NB4 (cell line): ENCODE data around the gene UPF1.

Experiments used
- MYC ChIP-seq: IDR thresholded peaks from 2 replicates; pipeline ENCODE4 v1.6.1; 2011; ENCODE audit warnings: low read depth, low read length
- POLR2A ChIP-seq: IDR thresholded peaks from 2 replicates; pipeline ENCODE4 v1.6.1; 2011; ENCODE audit warnings: mild to moderate bottlenecking; ENCODE audit not compliant: insufficient read length; ENCODE audit errors: extremely low read depth
- TF ChIP-seq, protein P1 (sequence below): IDR thresholded peaks from one replicate; pipeline ENCODE4 v1.5.1; 2012; ENCODE audit warnings: low read depth, low read length
- TF ChIP-seq, protein P2 (sequence below): IDR thresholded peaks from 2 replicates; pipeline ENCODE4 v1.6.1; 2011; ENCODE audit warnings: low read depth, low read length

DNA sequence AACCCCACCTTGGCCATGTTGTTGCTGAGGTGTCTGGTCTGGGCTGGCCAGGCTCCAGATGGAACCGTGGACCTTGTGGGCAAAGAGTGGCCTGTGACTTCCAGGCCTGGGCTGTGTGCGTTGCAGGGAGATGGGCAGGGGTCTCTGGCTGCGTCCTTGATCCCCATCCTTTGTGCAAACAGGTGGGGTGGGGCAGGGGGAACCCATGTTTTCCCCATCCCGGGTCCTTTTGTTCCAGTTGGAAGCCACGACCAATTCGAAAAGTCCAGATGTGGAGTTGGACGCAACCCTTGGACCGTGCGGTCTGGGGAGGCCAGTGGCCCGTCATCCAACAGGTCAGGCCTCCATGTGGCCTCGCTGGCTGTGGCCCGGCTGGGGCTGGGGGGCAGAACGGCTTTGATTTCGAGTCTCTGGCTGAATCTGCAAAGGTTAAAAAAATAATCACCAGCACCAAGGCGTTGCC, 27.6 kb upstream of the UPF1 start:
- TF ChIP-seq, protein P1, sequence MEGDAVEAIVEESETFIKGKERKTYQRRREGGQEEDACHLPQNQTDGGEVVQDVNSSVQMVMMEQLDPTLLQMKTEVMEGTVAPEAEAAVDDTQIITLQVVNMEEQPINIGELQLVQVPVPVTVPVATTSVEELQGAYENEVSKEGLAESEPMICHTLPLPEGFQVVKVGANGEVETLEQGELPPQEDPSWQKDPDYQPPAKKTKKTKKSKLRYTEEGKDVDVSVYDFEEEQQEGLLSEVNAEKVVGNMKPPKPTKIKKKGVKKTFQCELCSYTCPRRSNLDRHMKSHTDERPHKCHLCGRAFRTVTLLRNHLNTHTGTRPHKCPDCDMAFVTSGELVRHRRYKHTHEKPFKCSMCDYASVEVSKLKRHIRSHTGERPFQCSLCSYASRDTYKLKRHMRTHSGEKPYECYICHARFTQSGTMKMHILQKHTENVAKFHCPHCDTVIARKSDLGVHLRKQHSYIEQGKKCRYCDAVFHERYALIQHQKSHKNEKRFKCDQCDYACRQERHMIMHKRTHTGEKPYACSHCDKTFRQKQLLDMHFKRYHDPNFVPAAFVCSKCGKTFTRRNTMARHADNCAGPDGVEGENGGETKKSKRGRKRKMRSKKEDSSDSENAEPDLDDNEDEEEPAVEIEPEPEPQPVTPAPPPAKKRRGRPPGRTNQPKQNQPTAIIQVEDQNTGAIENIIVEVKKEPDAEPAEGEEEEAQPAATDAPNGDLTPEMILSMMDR = no peak
- TF ChIP-seq POLR2A (no peak), MYC (no peak)
- TF ChIP-seq, protein P2, sequence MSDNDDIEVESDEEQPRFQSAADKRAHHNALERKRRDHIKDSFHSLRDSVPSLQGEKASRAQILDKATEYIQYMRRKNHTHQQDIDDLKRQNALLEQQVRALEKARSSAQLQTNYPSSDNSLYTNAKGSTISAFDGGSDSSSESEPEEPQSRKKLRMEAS = no peak
